Measurements from ENCODE around the gene IL6ST.

Gene IL6ST

DNA sequence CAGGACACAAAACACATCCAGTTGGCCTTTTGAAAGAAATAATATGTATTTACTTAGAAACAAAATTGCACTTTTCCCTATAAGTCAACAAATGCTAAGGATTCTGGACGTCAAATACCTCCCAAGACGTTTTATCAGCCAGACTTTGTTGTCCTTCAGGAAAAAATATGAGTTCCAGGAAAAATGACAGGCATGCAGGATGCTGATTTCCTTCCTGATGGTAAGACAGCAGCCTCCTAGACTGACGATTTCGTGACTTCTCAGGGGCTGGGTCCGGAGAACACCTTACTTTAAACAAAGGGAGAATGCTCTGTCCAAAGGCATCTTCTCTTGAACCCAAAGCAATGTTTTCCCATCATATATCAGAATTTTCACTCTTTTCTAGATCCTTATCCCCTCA is 69.1 kb downstream of the IL6ST start:
- H3F3A ChIP-seq (ENCODE audit: control insufficient read depth, insufficient read depth), result no peaks in the 10 kb centered on the region
- no peaks in the 10 kb centered on the region for H3K9me2 ChIP-seq (replicated peaks; ENCODE audit: control insufficient read depth, low read length)
- H3K27ac ChIP-seq (ENCODE audit: low read depth, low read length), result no peak overlapping the region
- no peaks in the 10 kb centered on the region for H3K9me3 ChIP-seq (ENCODE audit: control insufficient read depth, insufficient read depth, low read length)
- H3K4me2 ChIP-seq (ENCODE audit: low read length), result no peak overlapping the region
- no peak overlapping the region for H3K4me3 ChIP-seq (ENCODE audit: low read length)
- H3K79me2 ChIP-seq (ENCODE audit: control insufficient read depth, low read length), result no peaks in the 10 kb centered on the region
- TF ChIP-seq, protein P1, sequence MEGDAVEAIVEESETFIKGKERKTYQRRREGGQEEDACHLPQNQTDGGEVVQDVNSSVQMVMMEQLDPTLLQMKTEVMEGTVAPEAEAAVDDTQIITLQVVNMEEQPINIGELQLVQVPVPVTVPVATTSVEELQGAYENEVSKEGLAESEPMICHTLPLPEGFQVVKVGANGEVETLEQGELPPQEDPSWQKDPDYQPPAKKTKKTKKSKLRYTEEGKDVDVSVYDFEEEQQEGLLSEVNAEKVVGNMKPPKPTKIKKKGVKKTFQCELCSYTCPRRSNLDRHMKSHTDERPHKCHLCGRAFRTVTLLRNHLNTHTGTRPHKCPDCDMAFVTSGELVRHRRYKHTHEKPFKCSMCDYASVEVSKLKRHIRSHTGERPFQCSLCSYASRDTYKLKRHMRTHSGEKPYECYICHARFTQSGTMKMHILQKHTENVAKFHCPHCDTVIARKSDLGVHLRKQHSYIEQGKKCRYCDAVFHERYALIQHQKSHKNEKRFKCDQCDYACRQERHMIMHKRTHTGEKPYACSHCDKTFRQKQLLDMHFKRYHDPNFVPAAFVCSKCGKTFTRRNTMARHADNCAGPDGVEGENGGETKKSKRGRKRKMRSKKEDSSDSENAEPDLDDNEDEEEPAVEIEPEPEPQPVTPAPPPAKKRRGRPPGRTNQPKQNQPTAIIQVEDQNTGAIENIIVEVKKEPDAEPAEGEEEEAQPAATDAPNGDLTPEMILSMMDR (IDR thresholded peaks at IDR 0.05; ENCODE audit: low read depth, low read length, poor library complexity, severe bottlenecking), result no peak
- peaks cover 3% of the 10 kb centered on the region for H3K27me3 ChIP-seq (ENCODE audit: control insufficient read depth, low read length)
- H4K20me1 ChIP-seq (ENCODE audit: control insufficient read depth, insufficient read depth, low read depth, low read length), result no peaks in the 10 kb centered on the region
- no peaks in the 10 kb centered on the region for H3K36me3 ChIP-seq (ENCODE audit: control insufficient read depth, low read length)
- peaks cover 9% of the 10 kb centered on the region for H3K4me1 ChIP-seq (ENCODE audit: control insufficient read depth, low read length)

GRCh38 chr5:55925181-55925580 is 69.6 kb downstream of the IL6ST start:
- H4K20me1 ChIP-seq (ENCODE audit: control insufficient read depth, insufficient read depth, low read depth, low read length), result no peaks in the 10 kb centered on the region
- TF ChIP-seq, protein P1 (IDR thresholded peaks at IDR 0.05; ENCODE audit: low read depth, low read length, poor library complexity, severe bottlenecking), result no peak
- TF ChIP-seq EZH2phosphoT487 (IDR thresholded peaks at IDR 0.05; ENCODE audit: borderline replicate concordance, low read length), result no peak
- no peak overlapping the region for H3K27ac ChIP-seq (ENCODE audit: low read depth, low read length)
- no peaks in the 10 kb centered on the region for H3F3A ChIP-seq (ENCODE audit: control insufficient read depth, insufficient read depth)
- no peaks in the 10 kb centered on the region for H3K79me2 ChIP-seq (ENCODE audit: control insufficient read depth, low read length)
- H3K4me2 ChIP-seq (ENCODE audit: low read length), result no peak overlapping the region
- no peak overlapping the region for H3K4me3 ChIP-seq (ENCODE audit: low read length)
- H3K9me2 ChIP-seq (replicated peaks; ENCODE audit: control insufficient read depth, low read length), result no peaks in the 10 kb centered on the region
- peaks cover 3% of the 10 kb centered on the region for H3K27me3 ChIP-seq (ENCODE audit: control insufficient read depth, low read length)
- no peaks in the 10 kb centered on the region for H3K36me3 ChIP-seq (ENCODE audit: control insufficient read depth, low read length)
- H3K4me1 ChIP-seq (ENCODE audit: control insufficient read depth, low read length), result peaks cover 9% of the 10 kb centered on the region
- H3K9me3 ChIP-seq (ENCODE audit: control insufficient read depth, insufficient read depth, low read length), result no peaks in the 10 kb centered on the region

DNA sequence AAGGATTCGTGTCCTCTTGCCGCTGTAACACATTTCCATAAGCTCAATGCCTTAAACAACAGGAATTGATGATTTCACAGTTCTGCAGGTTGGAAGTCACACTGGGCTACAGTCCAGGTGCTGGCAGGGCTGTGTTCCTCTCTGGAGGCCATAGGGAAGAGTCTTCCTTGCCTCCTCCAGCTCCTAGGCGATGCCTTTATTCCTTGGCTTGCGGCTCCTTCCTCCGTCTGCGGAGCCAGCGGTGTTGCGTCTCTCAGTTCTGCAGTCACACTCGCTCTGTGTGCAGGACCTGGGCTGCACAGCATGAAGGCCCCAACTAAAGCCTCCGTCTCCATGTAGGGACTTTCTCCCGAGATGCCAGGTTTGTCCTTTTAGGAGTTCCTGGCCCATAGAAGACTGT is 70.0 kb downstream of the IL6ST start:
- no peaks in the 10 kb centered on the region for H3K36me3 ChIP-seq (ENCODE audit: control insufficient read depth, low read length)
- no peaks in the 10 kb centered on the region for H3F3A ChIP-seq (ENCODE audit: control insufficient read depth, insufficient read depth)
- no peaks in the 10 kb centered on the region for H4K20me1 ChIP-seq (ENCODE audit: control insufficient read depth, insufficient read depth, low read depth, low read length)
- no peak overlapping the region for H3K4me2 ChIP-seq (ENCODE audit: low read length)
- H3K9me3 ChIP-seq (ENCODE audit: control insufficient read depth, insufficient read depth, low read length), result no peaks in the 10 kb centered on the region
- no peaks in the 10 kb centered on the region for H3K79me2 ChIP-seq (ENCODE audit: control insufficient read depth, low read length)
- H3K27ac ChIP-seq (ENCODE audit: low read depth, low read length), result no peak overlapping the region
- H3K4me3 ChIP-seq (ENCODE audit: low read length), result no peak overlapping the region
- peaks cover 12% of the 10 kb centered on the region for H3K4me1 ChIP-seq (ENCODE audit: control insufficient read depth, low read length)
- TF ChIP-seq, protein P1 (IDR thresholded peaks at IDR 0.05; ENCODE audit: low read depth, low read length, poor library complexity, severe bottlenecking), result no peak
- no peak for TF ChIP-seq EZH2phosphoT487 (IDR thresholded peaks at IDR 0.05; ENCODE audit: borderline replicate concordance, low read length)
- H3K27me3 ChIP-seq (ENCODE audit: control insufficient read depth, low read length), result peaks cover 3% of the 10 kb centered on the region
- no peaks in the 10 kb centered on the region for H3K9me2 ChIP-seq (replicated peaks; ENCODE audit: control insufficient read depth, low read length)

Data from DOHH2 (cell line).